Neutrophil (primary cell): ENCODE data around the gene HEBP2.
A peak's percentile ranks its signal among the peaks of the same experiment; 100 is the strongest.

Experiments
- H3K27ac ChIP-seq: fragments of 200-600 bp; sonication (generic); 2 replicates; pipeline ENCODE4 v1.5.1; 2016; ENCODE audit warnings: mild to moderate bottlenecking, moderate library complexity
- H3K27me3 ChIP-seq: fragments of 200-600 bp; sonication (generic); 2 replicates; pipeline ENCODE4 v1.6.0; 2016; ENCODE audit warnings: mild to moderate bottlenecking
- H3K36me3 ChIP-seq: fragments of 200-600 bp; sonication (generic); 2 replicates; pipeline ENCODE4 v1.5.1; 2017
- H3K4me1 ChIP-seq, 2 experiments: fragments of 200-600 bp in 1 of 2; sonication (generic) in 1 of 2; 1 replicate in 1 of 2; 2 replicates in 1 of 2; pipeline versions ENCODE4 v1.5.1 to v1.6.1; 2013 to 2016; ENCODE audit warnings: low read depth in 1 of 2, low read length in 1 of 2, mild to moderate bottlenecking in 1 of 2, moderate library complexity in 1 of 2; ENCODE audit not compliant: control insufficient read depth in 1 of 2, insufficient read depth in 1 of 2
- H3K4me3 ChIP-seq, 2 experiments: fragments of 200-600 bp in 1 of 2; sonication (generic) in 1 of 2; 1 replicate in 1 of 2; 2 replicates in 1 of 2; pipeline ENCODE4 v1.5.1; 2013 to 2016; ENCODE audit warnings: low read depth in 1 of 2, low read length in 1 of 2, mild to moderate bottlenecking in 1 of 2, moderate library complexity in 1 of 2
- H3K9me3 ChIP-seq: fragments of 200-600 bp; sonication (generic); 2 replicates; pipeline ENCODE4 v1.5.1; 2016
- CTCF ChIP-seq: fragments of 200-600 bp; sonication (generic); IDR thresholded peaks from 2 replicates; pipeline ENCODE4 v1.5.1; 2016; ENCODE audit warnings: antibody characterized with exemption

The HEBP2 gene

GRCh38 chr6:138432063-138432356 lies 28.0 kb downstream of the HEBP2 start:
- Histone ChIP-seq H3K27ac (peak overlapping the region; percentile 62), H3K4me1 (peaks cover 20 to 24% of the 10 kb centered on the region in 2 experiments), H3K4me3 (no peak overlapping the region), H3K27me3 (no peaks in the 10 kb centered on the region), H3K36me3 (no peaks in the 10 kb centered on the region), H3K9me3 (no peaks in the 10 kb centered on the region)
- no peak for TF ChIP-seq CTCF

- Histone ChIP-seq H3K4me1 (peaks cover 20 to 24% of the 10 kb centered on the region in 2 experiments), H3K27ac (no peak overlapping the region), H3K36me3 (no peaks in the 10 kb centered on the region), H3K9me3 (no peaks in the 10 kb centered on the region), H3K27me3 (no peaks in the 10 kb centered on the region), H3K4me3 (no peak overlapping the region)
- no peak for TF ChIP-seq CTCF
Observed at GRCh38 chr6:138434096-138434495, 30.1 kb downstream of the HEBP2 start.

- Histone ChIP-seq H3K9me3 (no peaks in the 10 kb centered on the region), H3K4me1 (peaks cover 20 to 24% of the 10 kb centered on the region in 2 experiments), H3K27ac (peak overlapping the region; percentile 35), H3K36me3 (no peaks in the 10 kb centered on the region), H3K4me3 (no peak overlapping the region), H3K27me3 (no peaks in the 10 kb centered on the region)
- no peak for TF ChIP-seq CTCF
Observed at GRCh38 chr6:138434925-138435324, 30.9 kb downstream of the HEBP2 start.

GRCh38 chr6:138439546-138439945 lies 35.5 kb downstream of the HEBP2 start:
- no peak overlapping the region for H3K27ac ChIP-seq
- no peaks in the 10 kb centered on the region for H3K36me3 ChIP-seq
- no peak overlapping the region for H3K4me3 ChIP-seq
- H3K9me3 ChIP-seq, result no peaks in the 10 kb centered on the region
- no peak for TF ChIP-seq CTCF
- H3K4me1 ChIP-seq, result peaks cover 5 to 7% of the 10 kb centered on the region in 2 experiments
- no peaks in the 10 kb centered on the region for H3K27me3 ChIP-seq

- Histone ChIP-seq H3K4me3 (no peak overlapping the region), H3K36me3 (no peaks in the 10 kb centered on the region), H3K4me1 (no peaks in the 10 kb centered on the region), H3K9me3 (no peaks in the 10 kb centered on the region), H3K27me3 (no peaks in the 10 kb centered on the region), H3K27ac (no peak overlapping the region)
- no peak for TF ChIP-seq CTCF
Observed at GRCh38 chr6:138440296-138440695, 36.3 kb downstream of the HEBP2 start.

GRCh38 chr6:138440758-138441357 lies 36.8 kb downstream of the HEBP2 start:
- Histone ChIP-seq H3K4me3 (no peak overlapping the region), H3K27ac (no peak overlapping the region), H3K4me1 (no peaks in the 10 kb centered on the region), H3K36me3 (no peaks in the 10 kb centered on the region), H3K27me3 (no peaks in the 10 kb centered on the region), H3K9me3 (no peaks in the 10 kb centered on the region)
- TF ChIP-seq CTCF, result no peak
